Left lung (tissue), 10 donors: ENCODE measurements around the gene HAUS3. TPM values are rescaled to one million over a fixed set of nuclear protein-coding genes. Genes with fewer than 3 reads are reported as not detected.

Experiments
- ATAC-seq: fragments of 200-7000 bp; cut with Tn5 transposase; one replicate; pipeline ENCODE4 v1.9.1; 2020; ENCODE audit warnings: moderate library complexity
- DNase-seq, 4 donors: peaks; one replicate each; pipeline ENCODE4 v3.0.0-alpha.2; 2013 to 2020
- H3K27ac ChIP-seq, 2 donors: fragments of 200-600 bp; sonication (generic) in 1 of 2; one replicate each; pipeline versions ENCODE4 v1.5.0 to v1.8.0; 2020 to 2021
- H3K27me3 ChIP-seq, 2 donors: fragments of 200-600 bp; sonication (generic) in 1 of 2; one replicate each; pipeline versions ENCODE4 v1.5.0 to v1.8.0; 2020 to 2021
- H3K36me3 ChIP-seq, 2 donors: fragments of 200-600 bp; sonication (generic) in 1 of 2; one replicate each; pipeline versions ENCODE4 v1.5.0 to v1.8.0; 2020 to 2021
- H3K4me1 ChIP-seq, 2 donors: fragments of 200-600 bp; one replicate each; pipeline ENCODE4 v1.8.0; 2021
- H3K4me3 ChIP-seq, 2 donors: fragments of 200-600 bp; sonication (generic) in 1 of 2; one replicate each; pipeline versions ENCODE4 v1.5.0 to v1.8.0; 2020 to 2021; ENCODE audit warnings: mild to moderate bottlenecking in 1 of 2
- H3K9me3 ChIP-seq, 2 donors: fragments of 200-600 bp; sonication (generic) in 1 of 2; one replicate each; pipeline versions ENCODE4 v1.5.0 to v1.8.0; 2020 to 2021
- intact Hi-C, 2 donors: fragments of 100-400 bp; cut with DNase I; formaldehyde crosslinking; loops; one replicate each; pipeline versions ENCODE4 v1.11.2 to v1.14.2; 2022
- polyA plus RNA-seq, 6 donors: library from polyadenylated mRNA; unstranded; fragments of 120-200 nt; gene quantifications; one replicate each; pipeline ENCODE4 v1.2.1, GENCODE V29; 2013; ENCODE audit not compliant: insufficient read length in 6 of 6
- total RNA-seq, 2 donors: library from RNA; stranded (reverse); fragmentation: NEBNext Ultra II Directional; extraction: Animal tissue kit (Norgen Biotek cat#: 25700); gene quantifications; one replicate each; pipeline ENCODE4 v1.2.1, GENCODE V29; 2021
- TF ChIP-seq, protein P1 (sequence below), 2 donors: fragments of 200-600 bp; sonication (generic) in 1 of 2; IDR thresholded peaks; one replicate each; pipeline versions ENCODE4 v1.5.0 to v1.8.0; 2021; ENCODE audit warnings: antibody characterized with exemption in 2 of 2
- donor health status: DM: no; HTN: yes; CAD: no.
- donor health status: DM: no; HTN: no; CAD: no.

HAUS3 gene
- total and polyA plus RNA-seq, 8 donors, result 9.7 to 26.7 (median 23.2) TPM

DNA sequence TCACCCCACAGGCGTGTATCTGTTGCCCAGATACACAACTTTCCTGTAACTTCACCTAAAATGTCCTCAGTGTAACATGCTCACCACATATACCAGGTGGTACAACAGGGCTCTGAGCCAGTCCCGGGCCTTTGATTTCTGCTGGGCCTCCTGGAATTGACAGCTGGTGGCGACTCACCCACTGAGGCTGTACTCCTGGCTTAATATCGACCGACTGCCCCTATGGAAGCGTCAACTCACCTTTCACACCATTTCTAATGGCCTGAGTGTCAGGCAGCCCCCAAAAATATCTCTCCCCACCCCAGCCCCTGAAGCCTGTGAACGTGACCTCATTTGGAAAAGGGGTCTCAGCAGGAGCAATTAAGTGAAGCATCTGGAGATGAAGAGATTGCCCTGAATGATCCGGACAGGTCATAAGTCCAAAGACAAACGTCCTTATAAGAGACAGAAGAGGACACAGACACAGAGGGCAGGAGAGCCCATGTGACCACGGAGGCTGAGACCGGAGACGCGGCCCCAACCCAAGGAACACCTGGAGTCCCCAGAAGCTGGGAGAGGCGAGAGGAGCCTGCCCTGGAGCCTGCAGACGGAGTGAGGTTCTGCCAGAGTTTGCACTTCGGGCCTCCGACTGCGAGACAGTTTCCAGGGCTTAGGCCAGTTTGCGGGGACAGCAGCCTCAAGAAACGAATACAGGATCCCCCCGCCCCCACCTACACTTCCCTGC, 32.6 kb upstream of the HAUS3 start:
- Histone ChIP-seq H3K4me1 (no peaks in the 10 kb centered on the region), H3K4me3 (no peak overlapping the region), H3K36me3 (no peaks in the 10 kb centered on the region), H3K9me3 (no peaks in the 10 kb centered on the region), H3K27ac (no peak overlapping the region), H3K27me3 (no peaks in the 10 kb centered on the region)
- peak in 1 of 4 donors; percentile 71 for DNase-seq
- TF ChIP-seq, protein P1, sequence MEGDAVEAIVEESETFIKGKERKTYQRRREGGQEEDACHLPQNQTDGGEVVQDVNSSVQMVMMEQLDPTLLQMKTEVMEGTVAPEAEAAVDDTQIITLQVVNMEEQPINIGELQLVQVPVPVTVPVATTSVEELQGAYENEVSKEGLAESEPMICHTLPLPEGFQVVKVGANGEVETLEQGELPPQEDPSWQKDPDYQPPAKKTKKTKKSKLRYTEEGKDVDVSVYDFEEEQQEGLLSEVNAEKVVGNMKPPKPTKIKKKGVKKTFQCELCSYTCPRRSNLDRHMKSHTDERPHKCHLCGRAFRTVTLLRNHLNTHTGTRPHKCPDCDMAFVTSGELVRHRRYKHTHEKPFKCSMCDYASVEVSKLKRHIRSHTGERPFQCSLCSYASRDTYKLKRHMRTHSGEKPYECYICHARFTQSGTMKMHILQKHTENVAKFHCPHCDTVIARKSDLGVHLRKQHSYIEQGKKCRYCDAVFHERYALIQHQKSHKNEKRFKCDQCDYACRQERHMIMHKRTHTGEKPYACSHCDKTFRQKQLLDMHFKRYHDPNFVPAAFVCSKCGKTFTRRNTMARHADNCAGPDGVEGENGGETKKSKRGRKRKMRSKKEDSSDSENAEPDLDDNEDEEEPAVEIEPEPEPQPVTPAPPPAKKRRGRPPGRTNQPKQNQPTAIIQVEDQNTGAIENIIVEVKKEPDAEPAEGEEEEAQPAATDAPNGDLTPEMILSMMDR (IDR thresholded peaks at IDR 0.05), result no peak
- intact Hi-C loops, result no loop called here
- ATAC-seq, result no peak

DNA sequence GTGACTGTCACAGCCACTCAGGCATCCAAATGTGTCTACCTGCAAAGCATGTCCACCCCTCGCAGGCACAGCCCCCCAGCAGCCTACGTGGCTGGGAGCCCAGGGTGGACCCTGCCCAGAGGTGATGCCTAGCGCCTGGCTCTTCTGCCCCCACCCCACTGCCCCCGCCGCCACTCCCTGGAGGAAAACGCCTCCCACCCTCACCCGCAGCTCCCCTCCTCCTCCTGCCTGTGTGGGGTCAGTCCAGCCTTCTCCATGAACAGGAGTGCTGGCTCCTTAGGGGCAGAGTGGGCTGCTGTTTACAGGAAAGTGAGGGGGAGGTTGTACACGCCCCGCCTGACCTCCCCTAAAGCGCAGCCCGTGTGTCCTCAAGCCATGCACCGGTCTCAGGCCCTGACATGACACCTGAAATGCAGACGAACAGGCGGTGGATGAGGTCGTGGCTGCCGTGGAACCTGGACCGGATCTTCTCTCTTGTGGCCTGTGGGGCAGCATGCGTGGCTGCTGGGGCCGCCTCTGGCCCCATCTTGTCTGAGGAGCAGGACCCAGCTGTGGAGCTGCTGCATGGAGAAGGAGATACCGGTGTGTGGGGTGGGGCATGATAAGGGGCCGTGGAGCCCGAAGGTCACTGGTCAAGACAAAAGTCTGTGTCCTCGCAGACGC, 31.9 kb upstream of the HAUS3 start:
- TF ChIP-seq, protein P1 (IDR thresholded peaks at IDR 0.05), result no peak
- ATAC-seq, result no peak
- Histone ChIP-seq H3K27ac (no peak overlapping the region), H3K36me3 (no peaks in the 10 kb centered on the region), H3K4me3 (no peak overlapping the region), H3K27me3 (no peaks in the 10 kb centered on the region), H3K4me1 (no peaks in the 10 kb centered on the region), H3K9me3 (no peaks in the 10 kb centered on the region)
- intact Hi-C loops, result no loop called here
- peak in 1 of 4 donors; percentile 66 for DNase-seq

DNA sequence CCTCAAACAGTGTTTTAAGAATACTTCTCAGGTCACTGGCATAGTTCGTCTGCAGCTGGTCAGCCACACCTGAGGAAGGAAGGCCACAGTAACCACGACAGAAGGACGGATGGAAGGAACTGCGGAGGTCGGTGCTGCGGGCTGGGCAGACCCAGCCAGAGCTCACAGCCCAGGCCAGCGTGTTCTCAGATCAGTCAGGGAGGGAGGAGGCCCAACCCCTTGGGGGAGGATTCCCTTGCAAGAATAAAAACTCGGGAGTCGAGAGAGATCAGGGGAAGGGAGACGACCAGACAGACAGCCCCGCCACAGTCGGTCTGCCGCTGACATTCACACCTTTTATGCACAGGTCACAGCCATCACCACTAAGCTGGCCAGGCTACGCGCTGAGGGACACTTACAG, 31.3 kb upstream of the HAUS3 start:
- no peaks in the 10 kb centered on the region for H3K36me3 ChIP-seq
- no peak for ATAC-seq
- no peak overlapping the region for H3K4me3 ChIP-seq
- DNase-seq, result no peak
- H3K9me3 ChIP-seq, result no peaks in the 10 kb centered on the region
- no peak overlapping the region for H3K27ac ChIP-seq
- TF ChIP-seq, protein P1 (IDR thresholded peaks at IDR 0.05), result no peak
- no peaks in the 10 kb centered on the region for H3K4me1 ChIP-seq
- no peaks in the 10 kb centered on the region for H3K27me3 ChIP-seq
- intact Hi-C loops, result no loop called here

DNA sequence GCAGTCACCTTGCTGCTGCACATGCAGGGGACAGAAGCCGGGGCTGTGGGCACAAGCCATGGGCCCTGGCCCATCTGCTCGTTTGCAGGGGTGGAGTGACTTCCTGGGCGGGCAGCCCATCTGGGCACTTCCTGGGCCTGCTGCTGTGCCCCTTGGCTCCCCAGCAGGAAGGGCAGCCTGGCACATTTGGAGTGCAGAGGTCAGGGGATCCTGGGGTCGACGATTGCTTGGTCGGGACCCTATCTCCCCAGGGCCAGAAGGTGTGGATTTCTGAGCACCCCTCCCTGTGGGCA, 30.9 kb upstream of the HAUS3 start:
- H3K27me3 ChIP-seq, result no peaks in the 10 kb centered on the region
- DNase-seq (peak in 1 of 4 donors; percentile 51), ATAC-seq (no peak)
- no peak overlapping the region for H3K27ac ChIP-seq
- H3K4me1 ChIP-seq, result no peaks in the 10 kb centered on the region
- no peak overlapping the region for H3K4me3 ChIP-seq
- TF ChIP-seq, protein P1 (IDR thresholded peaks at IDR 0.05), result no peak
- intact Hi-C loops, result no loop called here
- H3K36me3 ChIP-seq, result no peaks in the 10 kb centered on the region
- H3K9me3 ChIP-seq, result no peaks in the 10 kb centered on the region

DNA sequence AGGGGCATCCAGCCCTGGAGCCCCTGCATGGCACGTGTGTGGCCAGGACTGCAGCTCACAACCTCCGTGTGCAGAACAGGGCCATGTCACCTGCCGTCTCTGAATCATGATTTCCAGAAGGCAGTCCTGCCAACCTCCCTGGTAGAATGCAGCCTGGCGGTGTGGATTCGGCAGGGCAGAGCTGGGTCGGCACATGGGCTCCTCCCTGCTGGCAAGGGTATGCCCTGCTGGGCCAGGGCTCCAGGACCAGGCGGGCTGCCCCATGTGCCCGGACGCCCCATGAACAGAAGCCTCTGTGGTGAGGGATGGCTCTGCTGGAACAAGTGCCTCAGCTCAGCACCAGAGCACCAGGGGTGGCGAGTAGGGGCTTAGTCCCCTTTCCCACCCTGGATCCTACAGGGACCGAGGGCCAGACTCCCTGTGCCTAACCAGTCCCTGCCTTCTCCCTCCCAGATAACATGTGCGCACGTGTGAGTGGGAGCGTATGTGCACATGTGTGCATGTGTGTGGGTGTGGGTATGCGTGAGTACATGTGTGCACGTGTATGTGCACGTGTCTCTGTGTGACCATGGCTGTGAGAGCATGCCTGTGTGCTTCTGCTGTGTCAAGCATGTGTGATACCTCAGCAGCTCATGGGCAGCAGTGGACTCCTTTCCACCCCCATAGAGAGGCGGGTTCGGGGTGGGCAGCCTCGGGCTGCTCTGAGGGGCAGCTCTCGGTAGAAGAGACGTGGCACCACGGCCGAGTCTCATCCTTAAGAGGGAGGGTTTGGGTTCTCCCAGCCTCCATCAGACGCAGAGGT, 30.3 kb upstream of the HAUS3 start:
- ATAC-seq (no peak), DNase-seq (peak in 1 of 4 donors; percentile 59)
- no peak overlapping the region for H3K4me3 ChIP-seq
- no peaks in the 10 kb centered on the region for H3K4me1 ChIP-seq
- intact Hi-C loops, result no loop called here
- no peak overlapping the region for H3K27ac ChIP-seq
- no peaks in the 10 kb centered on the region for H3K9me3 ChIP-seq
- H3K27me3 ChIP-seq, result no peaks in the 10 kb centered on the region
- TF ChIP-seq, protein P1 (IDR thresholded peaks at IDR 0.05), result no peak
- H3K36me3 ChIP-seq, result no peaks in the 10 kb centered on the region
